Measurements from ENCODE around the gene KLHL42. TPM values are rescaled to one million over a fixed set of nuclear protein-coding genes. Genes with fewer than 3 reads are reported as not detected.

The KLHL42 gene
- polyA plus RNA-seq, 2 of the 4 experiments (the other 2 are of a cell fraction) = 15.2 to 29.1 TPM

DNA sequence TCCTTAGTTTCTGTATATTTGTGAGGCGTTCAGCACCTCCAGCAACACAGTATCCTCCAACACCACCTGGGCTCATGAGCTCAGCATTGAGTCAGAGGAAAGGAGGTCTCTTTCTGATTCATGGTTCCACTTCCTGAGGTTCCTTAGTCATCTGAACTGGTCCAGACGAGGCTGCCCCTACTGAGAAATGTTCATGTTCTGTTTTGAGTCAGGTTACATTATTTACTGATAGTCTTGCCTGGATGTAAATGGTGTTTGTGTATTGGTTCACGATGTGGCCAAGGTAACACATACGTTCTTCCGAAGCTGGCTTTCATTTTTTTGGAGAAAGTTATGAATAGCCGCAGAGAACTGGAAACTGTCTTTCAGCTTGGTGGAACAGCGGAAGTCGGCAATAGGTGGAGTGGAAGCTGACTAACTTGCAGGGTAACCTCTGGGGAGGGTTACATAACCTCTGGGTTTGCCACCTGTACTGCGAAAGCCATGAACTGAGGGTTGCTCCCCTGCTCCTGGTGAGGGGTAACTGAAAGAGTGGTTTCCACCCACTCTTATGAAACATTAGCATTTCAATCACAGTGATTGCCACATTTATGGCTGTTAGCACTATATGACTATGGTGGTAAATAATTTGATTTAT is 42.2 kb downstream of the KLHL42 start:
- ChIA-PET POLR2A (interaction anchor here (2.2 kb wide), 1 partner anchor 42 kb away, joined by 15 read pairs; the partner anchor contains the start of genes KLHL42 and MANSC4), CTCF (interaction anchor here (0.5 to 4.5 kb wide), 34 partner anchors 9 to 1052 kb away, joined by 3 to 31 read pairs (median 4); partner anchors contain the start of genes KLHL42 and MANSC4)
- 72% methylated on average over 9 of the region's 9 CpGs for WGBS (ENCODE audit: missing lambda C conversion rate)
- 0 out of 3 replicates have a peak overlapping the region, but pooled peaks have one; percentile 80 for H3K4me2 ChIP-seq
- H3K9me3 ChIP-seq = no peaks in the 10 kb centered on the region
- TF ChIP-seq, protein P1, sequence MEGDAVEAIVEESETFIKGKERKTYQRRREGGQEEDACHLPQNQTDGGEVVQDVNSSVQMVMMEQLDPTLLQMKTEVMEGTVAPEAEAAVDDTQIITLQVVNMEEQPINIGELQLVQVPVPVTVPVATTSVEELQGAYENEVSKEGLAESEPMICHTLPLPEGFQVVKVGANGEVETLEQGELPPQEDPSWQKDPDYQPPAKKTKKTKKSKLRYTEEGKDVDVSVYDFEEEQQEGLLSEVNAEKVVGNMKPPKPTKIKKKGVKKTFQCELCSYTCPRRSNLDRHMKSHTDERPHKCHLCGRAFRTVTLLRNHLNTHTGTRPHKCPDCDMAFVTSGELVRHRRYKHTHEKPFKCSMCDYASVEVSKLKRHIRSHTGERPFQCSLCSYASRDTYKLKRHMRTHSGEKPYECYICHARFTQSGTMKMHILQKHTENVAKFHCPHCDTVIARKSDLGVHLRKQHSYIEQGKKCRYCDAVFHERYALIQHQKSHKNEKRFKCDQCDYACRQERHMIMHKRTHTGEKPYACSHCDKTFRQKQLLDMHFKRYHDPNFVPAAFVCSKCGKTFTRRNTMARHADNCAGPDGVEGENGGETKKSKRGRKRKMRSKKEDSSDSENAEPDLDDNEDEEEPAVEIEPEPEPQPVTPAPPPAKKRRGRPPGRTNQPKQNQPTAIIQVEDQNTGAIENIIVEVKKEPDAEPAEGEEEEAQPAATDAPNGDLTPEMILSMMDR (IDR thresholded peaks at IDR 0.05) = no peak
- TF ChIP-seq CBX2 (IDR thresholded peaks at IDR 0.05; ENCODE audit: borderline replicate concordance, low read depth) (no peak), BHLHE40 (IDR thresholded peaks at IDR 0.05; ENCODE audit: low read depth, low read length) (no peak), MAFK (IDR thresholded peaks at IDR 0.05; ENCODE audit: partially characterized antibody) (no peak), NFE2L2 (conservative IDR thresholded peaks at IDR 0.05; ENCODE audit: low read length) (no peak), GATA3 (IDR thresholded peaks at IDR 0.05; ENCODE audit: borderline replicate concordance) (no peak), RNF2 (IDR thresholded peaks at IDR 0.05; ENCODE audit: borderline replicate concordance, low read depth) (no peak), ESRRA (IDR thresholded peaks at IDR 0.05; ENCODE audit: borderline replicate concordance, low read length) (no peak), JUNB (IDR thresholded peaks at IDR 0.05) (no peak), SMC3 (IDR thresholded peaks at IDR 0.05) (no peak), EHMT2 (IDR thresholded peaks at IDR 0.05; ENCODE audit: low read depth) (no peak)
- TF ChIP-seq, protein P2, sequence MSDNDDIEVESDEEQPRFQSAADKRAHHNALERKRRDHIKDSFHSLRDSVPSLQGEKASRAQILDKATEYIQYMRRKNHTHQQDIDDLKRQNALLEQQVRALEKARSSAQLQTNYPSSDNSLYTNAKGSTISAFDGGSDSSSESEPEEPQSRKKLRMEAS (IDR thresholded peaks at IDR 0.05) = no peak
- TF ChIP-seq, protein P3, sequence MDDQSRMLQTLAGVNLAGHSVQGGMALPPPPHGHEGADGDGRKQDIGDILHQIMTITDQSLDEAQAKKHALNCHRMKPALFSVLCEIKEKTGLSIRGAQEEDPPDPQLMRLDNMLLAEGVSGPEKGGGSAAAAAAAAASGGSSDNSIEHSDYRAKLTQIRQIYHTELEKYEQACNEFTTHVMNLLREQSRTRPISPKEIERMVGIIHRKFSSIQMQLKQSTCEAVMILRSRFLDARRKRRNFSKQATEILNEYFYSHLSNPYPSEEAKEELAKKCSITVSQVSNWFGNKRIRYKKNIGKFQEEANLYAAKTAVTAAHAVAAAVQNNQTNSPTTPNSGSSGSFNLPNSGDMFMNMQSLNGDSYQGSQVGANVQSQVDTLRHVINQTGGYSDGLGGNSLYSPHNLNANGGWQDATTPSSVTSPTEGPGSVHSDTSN (IDR thresholded peaks at IDR 0.05) = no peak
- TF ChIP-seq, protein P4, sequence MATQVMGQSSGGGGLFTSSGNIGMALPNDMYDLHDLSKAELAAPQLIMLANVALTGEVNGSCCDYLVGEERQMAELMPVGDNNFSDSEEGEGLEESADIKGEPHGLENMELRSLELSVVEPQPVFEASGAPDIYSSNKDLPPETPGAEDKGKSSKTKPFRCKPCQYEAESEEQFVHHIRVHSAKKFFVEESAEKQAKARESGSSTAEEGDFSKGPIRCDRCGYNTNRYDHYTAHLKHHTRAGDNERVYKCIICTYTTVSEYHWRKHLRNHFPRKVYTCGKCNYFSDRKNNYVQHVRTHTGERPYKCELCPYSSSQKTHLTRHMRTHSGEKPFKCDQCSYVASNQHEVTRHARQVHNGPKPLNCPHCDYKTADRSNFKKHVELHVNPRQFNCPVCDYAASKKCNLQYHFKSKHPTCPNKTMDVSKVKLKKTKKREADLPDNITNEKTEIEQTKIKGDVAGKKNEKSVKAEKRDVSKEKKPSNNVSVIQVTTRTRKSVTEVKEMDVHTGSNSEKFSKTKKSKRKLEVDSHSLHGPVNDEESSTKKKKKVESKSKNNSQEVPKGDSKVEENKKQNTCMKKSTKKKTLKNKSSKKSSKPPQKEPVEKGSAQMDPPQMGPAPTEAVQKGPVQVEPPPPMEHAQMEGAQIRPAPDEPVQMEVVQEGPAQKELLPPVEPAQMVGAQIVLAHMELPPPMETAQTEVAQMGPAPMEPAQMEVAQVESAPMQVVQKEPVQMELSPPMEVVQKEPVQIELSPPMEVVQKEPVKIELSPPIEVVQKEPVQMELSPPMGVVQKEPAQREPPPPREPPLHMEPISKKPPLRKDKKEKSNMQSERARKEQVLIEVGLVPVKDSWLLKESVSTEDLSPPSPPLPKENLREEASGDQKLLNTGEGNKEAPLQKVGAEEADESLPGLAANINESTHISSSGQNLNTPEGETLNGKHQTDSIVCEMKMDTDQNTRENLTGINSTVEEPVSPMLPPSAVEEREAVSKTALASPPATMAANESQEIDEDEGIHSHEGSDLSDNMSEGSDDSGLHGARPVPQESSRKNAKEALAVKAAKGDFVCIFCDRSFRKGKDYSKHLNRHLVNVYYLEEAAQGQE (IDR thresholded peaks at IDR 0.05) = no peak
- TF ChIP-seq, protein P5, sequence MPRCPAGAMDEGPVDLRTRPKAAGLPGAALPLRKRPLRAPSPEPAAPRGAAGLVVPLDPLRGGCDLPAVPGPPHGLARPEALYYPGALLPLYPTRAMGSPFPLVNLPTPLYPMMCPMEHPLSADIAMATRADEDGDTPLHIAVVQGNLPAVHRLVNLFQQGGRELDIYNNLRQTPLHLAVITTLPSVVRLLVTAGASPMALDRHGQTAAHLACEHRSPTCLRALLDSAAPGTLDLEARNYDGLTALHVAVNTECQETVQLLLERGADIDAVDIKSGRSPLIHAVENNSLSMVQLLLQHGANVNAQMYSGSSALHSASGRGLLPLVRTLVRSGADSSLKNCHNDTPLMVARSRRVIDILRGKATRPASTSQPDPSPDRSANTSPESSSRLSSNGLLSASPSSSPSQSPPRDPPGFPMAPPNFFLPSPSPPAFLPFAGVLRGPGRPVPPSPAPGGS (IDR thresholded peaks at IDR 0.05) = no peak
- peak; percentile 39 to 47; a peak in 3 of 6 replicates for ATAC-seq
- 0 out of 3 replicates have a peak, but pooled peaks cover 5% of the 10 kb centered on the region for H3K4me1 ChIP-seq
- H3K27ac ChIP-seq = no peak overlapping the region
- no peak overlapping the region for H3K4me3 ChIP-seq
- FAIRE-seq = no peak
- peak in 1 of 2 experiments; percentile 11 for DNase-seq (ENCODE audit: low read depth in 1 of 2, low spot score in 1 of 2)

DNA sequence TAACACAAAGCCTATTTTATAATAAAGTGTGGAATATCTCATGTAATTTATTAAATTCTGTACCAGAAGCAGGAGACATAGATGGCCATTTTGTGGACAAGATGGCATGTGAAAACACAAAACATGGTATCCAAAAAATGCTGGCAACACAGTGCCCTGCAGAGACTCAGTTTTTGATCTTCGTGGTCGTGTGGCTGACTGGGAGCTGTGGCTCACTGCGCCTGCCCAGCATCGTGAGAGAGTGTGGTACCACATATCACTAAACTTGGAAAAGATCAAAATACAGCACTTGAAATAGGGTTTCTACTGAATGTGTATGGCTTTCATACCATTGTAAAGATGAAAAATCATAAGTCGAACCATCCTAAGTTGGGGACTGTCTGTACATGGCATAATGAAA is 43.0 kb downstream of the KLHL42 start:
- Histone ChIP-seq H3K4me2 (no peak overlapping the region), H3K9me3 (no peaks in the 10 kb centered on the region), H3K27ac (no peak overlapping the region), H3K4me1 (0 out of 3 replicates have a peak, but pooled peaks cover 5% of the 10 kb centered on the region), H3K4me3 (no peak overlapping the region)
- 86% methylated on average over 5 of the region's 5 CpGs for WGBS (ENCODE audit: missing lambda C conversion rate)
- FAIRE-seq (no peak), DNase-seq (ENCODE audit: low read depth in 1 of 2, low spot score in 1 of 2) (no peak), ATAC-seq (no peak)
- ChIA-PET CTCF (interaction anchor here (2.6 to 4.5 kb wide), 2 partner anchors 18 to 82 kb away, joined by 22 to 27 read pairs; no protein-coding TSS in a partner anchor), POLR2A (no interaction called here)
- TF ChIP-seq NPAS2 (CRISPR knock-in tag; IDR thresholded peaks at IDR 0.05; ENCODE audit: borderline replicate concordance) (no peak), ZSCAN20 (CRISPR knock-in tag; IDR thresholded peaks at IDR 0.05) (no peak), ZNF302 (CRISPR knock-in tag; IDR thresholded peaks at IDR 0.05) (no peak), CEBPB (IDR thresholded peaks at IDR 0.05) (no peak)
- TF ChIP-seq, protein P6, sequence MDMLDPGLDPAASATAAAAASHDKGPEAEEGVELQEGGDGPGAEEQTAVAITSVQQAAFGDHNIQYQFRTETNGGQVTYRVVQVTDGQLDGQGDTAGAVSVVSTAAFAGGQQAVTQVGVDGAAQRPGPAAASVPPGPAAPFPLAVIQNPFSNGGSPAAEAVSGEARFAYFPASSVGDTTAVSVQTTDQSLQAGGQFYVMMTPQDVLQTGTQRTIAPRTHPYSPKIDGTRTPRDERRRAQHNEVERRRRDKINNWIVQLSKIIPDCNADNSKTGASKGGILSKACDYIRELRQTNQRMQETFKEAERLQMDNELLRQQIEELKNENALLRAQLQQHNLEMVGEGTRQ (IDR thresholded peaks at IDR 0.05) = no peak
- TF ChIP-seq, protein P1 (IDR thresholded peaks at IDR 0.05) = no peak
